ENCODE measurements around the gene HCRT.
A peak's percentile ranks its signal among the peaks of the same experiment; 100 is the strongest.
"Not testable (repeated sequence)": the region's sequence is repeated elsewhere in the genome, so short reads cannot be mapped to it uniquely, and the experiment has no call there.

The HCRT gene

DNA sequence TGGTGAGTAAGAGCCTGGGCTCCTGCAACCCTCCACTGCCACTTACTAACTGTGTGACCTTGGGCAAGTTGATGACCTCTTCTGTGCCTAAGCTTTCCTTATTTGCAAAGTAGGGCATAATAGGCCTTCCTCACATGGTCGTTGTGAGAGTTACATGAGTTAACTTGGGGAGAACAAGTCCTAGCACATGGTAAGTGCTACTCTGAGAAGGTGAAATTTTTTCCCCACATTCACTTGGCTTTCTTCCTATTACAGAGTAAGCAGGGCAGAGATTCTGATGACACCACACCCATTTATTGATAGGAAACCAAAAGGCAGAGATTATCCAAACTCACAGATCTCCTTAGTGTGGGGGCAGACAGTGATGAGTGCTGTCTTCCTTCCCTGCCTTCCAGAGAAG is 5.9 kb downstream of the HCRT start:
- no peak for DNase-seq (ENCODE audit: low spot score)

DNA sequence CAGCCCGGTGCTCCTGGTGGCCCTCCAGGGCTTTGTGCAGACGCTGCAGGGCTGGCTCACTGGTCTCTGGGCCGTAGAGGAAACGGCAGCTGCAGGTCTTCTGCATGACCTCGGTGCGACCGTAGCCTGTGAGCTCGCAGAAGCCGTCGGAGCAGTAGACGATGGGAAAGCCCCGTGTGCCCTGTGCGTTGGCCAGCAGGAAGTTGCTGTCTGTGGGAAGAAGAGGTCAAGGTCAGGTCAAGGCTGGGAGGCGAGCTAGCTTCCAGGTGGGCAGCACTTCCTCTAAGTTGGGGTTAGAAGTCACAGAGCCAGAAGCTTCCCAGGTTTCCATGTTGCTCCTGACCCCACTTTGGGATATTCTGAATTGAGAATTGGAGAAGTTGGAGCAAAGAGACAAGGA is 6.4 kb downstream of the HCRT start:
- no peak for DNase-seq (ENCODE audit: low spot score)

DNA sequence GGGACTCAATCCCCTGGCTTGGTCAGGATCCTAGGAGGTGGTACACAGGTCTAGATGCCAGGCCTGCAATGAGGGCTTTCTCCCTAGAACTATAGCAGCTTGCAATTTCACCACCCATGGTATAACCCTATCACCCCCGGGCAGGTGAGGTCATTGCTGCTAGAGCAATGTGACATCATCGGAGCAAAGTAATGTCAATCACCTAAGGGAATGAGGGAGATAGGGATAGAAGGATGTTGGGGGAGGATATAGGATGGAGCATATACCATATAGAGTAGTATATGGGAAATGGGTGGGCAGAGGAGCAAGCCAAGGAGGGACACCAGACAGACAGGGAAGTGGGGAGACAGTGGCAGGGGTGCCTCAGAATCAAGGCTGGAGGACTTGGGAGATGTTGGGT is 7.6 kb downstream of the HCRT start:
- no peak for DNase-seq (ENCODE audit: low spot score)

DNA sequence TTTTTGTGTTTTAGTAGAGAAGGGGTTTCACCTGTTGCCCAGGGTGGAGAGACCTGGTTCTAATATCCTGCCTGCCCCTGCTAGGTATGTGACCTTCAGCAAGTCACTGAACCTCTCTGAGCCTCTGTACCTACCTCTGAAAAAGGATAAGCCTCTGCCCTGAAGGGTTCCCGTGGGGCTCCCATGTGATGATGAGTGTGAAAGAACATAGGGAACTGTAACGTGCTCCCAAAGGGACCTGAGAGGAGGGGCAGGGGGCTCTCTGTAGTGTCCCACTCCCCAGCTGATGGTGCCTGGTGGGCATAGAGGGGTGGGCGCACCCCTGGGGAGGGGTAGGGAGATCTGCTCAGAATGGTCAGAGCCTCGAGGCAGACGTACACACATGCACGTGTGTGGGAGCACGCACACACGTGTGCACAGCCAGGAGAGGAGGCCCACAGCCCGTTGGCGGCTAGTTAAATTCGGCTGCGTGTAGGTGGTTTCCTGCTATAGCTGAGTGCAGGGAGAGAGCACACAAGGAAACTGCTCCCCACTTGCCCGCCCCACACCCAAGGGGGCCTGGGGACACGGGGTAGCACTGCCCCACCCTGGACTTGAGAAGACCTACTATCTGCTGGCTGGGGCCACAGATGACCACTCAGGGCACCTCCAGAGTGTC is 11.0 kb downstream of the HCRT start:
- no peak for DNase-seq (ENCODE audit: low spot score)

DNA sequence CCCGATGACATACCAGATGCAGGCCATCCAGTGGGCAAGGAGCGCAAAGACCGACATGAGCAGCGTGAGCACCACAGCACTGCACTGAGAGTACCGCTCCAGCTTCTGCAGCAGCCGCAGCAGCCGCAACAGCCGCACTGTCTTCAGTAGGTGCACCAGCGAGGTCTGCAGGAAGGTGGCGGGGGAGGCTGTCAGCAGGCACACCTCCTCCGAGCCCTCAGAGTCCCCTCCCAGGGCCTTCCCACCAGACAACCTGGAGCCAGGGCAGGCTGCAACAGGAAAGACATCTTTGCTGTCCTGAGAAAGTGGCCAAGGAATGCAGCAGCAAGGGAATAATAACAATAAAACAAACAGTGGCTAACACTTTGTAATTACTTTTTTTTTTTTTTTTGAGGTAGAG is 13.4 kb downstream of the HCRT start:
- DNase-seq (ENCODE audit: low spot score): no peak

DNA sequence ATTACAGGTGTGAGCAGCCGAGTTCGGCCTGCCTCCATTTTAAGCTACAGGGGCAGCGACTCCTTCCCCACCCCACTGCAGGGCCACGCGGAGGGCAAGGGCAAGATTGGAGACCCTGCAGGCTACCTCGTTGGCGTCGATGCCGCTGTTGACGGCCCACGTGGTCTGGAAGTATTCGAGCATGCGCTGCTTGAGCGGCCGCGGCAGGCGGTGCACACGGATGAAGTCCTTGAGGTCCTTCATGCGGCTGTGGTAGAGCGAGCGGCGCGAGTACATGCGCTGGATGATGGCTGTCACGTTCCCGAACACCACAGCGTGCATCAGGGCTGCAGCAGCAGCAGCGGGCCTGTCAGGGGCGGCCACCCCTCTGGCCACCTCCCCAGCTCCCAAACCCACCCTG is 15.9 kb downstream of the HCRT start:
- DNase-seq (ENCODE audit: low spot score): no peak

DNA sequence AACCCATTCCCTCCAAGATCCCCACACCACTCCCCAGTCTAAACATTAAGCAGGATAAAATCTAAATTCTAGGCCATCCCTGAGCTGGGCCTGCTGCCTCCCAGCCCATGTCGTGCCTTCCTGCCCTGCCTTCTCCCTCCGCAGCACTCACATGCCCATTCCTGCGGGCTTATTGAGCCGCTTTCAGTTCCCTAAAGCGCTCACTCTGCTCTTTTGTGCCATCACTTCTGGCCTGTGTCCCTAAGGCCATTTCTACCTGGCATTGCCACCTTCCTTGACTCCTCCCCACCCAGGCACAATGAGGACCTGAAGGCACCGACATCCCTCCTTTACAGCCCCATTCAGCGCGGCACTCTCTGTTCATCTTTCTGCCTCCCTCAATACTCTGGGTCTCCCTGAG is 17.4 kb downstream of the HCRT start:
- DNase-seq (ENCODE audit: low spot score): no peak

DNA sequence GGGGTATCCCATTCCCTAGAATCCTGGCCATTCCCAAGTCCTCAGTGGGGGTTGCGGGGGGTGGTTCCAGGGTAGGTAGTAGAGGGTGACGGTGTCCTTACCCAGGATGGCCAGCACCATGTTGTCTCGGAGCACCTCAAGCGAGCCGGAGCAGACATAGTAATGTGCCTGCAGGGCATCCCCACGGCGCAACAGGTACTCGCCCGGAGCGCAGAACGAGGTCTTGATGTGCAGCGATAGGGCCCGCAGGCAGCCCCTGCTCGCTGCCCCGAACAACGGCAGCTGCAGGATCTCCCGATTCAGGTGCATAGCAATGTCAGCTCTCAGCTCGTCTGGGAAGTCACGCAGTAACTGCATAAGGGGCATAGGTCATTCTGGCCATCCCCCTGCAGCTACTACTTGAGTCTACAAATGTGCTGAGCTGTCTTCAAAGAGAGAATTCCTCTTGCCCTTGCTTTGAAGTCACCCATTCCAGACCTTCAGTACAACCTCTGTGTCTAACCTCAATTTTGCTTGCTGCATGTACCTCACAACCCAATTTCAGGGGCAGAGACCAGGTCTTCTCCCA is 19.0 kb downstream of the HCRT start:
- DNase-seq (ENCODE audit: low spot score): no peak

DNA sequence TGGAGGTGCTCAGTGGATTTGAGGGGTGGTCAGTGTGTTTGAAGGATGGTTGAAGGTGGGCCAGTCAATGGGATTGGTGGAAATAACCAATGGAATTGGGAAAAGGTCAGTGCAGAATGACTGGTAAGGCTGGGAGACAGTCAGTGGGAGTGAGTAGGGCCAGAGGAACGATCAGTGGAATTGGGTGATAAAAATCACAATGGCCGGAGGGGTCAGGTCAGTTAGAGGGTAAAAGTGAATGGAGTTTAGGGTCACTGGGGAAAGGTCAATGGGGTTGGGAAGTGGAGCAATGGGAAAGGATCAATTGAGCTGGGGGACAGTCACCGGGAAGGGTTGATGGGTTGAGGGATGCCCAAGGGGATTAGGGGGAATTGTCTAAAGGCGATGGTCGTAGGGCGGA is 19.5 kb downstream of the HCRT start:
- DNase-seq (ENCODE audit: low spot score): no peak

DNA sequence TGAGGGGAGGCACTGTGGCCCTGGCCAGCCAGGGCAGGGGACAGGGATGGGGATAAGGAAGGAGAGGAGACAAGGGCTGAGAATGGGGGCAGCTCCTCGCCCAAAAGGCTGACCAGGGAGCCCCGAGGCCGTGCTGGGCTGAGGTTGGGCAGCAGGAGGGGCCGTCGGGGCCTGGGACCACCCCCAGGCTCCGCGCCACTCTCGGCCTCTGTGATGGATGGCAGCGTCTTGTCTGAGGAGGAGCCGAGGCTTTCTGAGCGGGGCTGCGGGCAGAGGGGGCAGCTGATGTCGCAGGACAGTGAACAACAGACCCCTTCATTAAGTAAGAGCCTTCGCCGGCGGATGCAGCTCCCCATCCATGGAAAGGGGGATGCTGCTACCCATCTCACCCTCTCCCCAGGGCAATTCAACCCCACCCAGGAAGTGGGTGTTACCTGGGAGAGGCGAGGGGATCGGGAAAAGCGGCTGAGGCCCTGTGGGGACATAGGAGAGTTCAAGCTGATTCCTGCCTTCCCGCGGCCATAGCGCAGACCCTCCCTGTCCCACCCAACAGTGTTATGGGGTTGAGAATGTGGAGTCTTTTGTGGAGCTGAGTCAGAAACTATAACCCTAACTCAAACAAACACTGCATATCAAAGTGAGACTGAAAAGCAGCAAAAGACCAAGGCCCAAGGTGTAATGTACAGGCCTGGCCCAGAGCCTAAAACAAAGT is 21.4 kb downstream of the HCRT start:
- no peak for DNase-seq (ENCODE audit: low spot score)

DNA sequence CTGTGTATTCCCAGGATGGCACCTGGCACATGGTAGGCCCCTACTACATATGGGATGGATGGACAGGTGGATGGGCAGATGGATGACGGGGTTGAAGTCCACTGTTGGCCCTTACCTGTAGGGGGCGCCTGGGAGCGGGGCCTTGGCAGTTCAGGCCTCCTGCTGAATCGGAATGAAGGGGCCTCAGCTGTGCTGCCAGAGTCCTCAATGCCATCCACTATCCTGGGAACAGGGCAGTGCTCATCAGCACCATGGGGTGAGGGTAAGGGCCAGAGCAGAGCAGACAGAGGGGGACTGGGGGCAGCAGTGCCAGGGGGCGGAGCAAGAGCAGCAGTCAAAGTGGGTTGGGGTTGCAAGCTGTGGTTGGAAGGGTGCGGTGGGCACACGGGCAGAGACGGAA is 22.1 kb downstream of the HCRT start:
- DNase-seq (ENCODE audit: low spot score): no peak

DNA sequence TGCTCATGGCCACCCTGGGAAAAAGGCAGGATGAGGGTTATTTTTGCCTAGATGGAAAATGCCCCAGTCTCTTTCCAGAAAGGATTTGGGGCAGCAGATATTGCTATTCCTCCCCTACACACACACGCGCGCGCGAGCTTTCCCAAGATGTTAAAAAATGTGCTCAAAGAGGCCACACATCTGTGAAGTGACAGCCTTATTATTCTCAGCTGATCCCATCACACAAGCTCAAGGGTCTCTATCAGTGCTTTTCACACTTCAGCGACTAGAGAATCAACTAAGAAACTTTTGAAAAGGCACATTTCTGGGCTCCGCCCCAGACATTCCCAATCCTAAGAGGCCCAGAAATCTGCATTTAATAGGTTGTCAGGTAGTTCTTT is 24.7 kb downstream of the HCRT start:
- DNase-seq (ENCODE audit: low spot score): no peak

DNA sequence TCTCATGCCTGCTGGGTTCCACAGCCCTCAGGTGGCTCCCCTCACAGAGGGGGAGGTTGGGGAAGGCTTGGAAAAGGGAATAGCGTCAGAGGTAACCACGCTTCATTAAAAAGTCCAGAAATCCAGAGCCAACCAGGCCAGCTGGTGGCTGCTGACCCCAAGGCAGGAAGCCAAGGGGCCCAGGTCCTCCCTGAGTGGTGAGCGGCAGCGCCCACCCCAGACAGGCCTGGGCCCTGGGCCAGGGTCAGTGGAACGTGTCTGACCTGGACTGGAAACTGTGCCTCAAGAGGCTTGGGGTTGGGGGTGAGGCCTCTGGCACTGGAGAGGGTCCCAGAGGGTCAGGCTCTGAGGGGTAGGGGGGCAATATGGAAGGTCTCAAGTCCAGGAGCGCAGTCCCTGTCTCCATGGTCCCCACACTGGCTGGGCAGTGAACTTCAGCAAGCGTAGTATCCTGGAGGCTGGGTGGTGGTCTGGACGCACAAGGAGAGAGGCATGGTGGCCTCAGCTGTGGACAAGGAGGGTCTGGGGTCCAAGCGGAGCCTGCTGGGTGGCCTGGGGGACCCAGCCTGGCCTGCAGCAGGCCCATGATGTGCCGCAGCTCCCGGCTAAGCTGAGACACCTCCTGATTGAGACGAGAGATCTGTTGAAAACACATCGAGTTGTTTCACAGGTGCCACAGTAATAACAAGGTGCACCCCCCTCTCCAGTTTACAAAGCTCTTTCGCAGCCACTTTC is 25.3 kb downstream of the HCRT start:
- DNase-seq (ENCODE audit: low spot score): no peak

DNA sequence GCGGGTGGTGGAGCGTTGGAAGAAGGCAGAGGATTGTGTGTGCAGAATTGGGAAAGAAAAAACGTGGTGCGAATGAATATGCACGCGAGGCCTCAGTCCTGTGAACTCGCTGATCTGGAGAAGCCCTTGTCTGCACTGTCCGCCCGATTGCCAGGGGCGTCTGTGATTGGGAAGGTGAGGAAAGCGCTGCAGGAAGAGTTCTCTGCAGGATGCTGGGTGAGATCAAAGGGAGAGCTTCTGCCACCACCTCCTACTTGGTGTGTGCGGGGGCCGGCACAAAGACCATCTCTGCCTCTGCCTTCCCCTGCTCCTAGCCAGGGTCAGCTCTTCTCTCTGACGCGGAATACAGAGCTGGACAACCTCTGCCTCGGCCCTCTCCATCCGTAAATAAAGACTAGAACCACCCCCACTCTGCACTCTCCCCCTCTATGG is 29.6 kb downstream of the HCRT start:
- no peak for DNase-seq (ENCODE audit: low spot score)

DNA sequence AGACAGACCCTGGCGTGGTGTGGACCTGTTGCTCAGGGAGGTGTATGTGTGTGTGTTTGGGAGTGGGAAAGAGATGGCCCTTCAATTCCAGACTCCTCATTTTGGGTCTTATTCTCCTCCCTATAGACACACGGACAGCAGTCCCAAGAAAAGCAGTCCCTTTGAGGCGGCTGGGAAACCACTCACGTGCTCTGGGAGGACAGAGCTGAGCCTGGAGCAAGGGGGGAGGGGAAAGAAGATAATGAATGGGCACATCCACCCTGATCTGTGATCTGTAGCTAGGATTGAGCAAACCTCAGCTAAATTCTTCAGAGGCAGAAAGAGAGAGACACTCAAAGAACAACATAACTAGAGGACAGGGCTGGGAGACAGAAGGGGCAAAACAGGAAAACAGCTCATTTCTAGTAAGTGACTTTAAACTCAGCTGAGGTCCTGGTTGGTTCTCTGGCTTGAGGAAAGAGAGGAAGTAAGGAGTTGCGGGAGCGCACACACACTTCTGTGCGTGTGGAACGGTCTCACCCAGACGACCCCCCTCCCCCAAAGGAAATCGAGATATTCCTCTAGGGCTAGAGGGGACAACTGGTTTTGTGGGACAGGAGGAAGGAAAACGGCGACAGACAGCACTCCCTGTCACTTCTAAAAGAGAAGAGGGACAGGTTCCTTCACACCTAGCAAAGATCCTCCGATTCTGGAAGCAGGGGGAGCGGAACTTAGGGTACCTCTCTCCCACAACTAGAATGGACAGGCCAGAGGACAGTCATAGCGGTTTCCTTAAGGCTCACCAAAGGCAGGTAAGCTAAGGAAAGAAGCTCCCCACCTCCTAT is 31.1 kb downstream of the HCRT start:
- DNase-seq (ENCODE audit: low spot score): no peak

DNA sequence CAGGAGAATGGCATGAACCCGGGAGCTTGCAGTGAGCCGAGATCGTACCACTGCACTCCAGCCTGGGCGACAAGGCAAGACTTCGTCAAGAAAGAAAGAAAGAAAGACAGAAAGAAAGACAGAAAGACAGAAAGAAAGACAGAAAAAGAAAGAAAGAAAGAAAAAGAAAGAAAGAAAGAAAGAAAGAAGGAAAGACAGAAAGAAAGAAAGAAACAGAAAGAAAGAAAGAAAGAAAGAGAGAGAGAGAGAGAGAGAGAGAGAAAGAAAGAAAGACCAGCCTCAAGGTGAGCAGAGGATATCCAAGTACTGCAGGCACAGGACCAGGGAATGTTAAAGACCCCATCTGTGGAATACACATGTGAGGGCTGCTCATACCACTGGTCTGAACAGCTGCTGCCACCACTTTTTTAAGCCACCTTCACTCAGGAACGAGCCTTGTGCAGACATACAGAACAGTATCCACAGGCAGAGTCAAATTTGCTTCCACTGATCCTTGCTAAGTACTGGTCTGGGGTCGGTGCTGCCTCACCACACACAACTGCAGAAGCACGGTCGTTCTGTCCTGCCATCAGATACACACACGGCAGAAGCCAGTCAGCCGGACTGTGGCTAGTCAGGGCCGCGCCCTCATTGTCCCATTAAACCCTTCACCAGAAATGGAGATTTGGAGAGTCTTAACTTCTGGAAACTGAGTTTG is 38.2 kb downstream of the HCRT start:
- DNase-seq (ENCODE audit: low spot score): no peak

DNA sequence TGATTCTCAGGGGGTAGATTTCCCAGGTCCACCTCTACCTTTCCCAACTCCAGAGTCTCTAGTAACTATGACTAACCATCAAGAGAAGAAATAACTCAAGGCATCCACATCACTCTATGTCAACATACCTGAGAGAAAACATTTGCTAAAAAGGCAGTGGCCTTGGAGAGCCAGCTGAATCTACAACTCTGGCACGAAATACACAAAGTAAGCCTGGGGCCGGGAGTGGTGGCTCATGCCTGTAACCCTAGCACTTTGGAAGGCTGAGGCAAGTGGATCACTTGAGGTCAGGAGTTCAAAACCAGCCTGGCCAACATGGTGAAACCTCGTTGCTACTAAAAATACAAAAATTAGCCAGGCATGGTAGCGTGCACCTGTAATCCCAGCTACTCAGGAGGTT is 42.1 kb downstream of the HCRT start:
- DNase-seq (ENCODE audit: low spot score): not testable (repeated sequence)

DNA sequence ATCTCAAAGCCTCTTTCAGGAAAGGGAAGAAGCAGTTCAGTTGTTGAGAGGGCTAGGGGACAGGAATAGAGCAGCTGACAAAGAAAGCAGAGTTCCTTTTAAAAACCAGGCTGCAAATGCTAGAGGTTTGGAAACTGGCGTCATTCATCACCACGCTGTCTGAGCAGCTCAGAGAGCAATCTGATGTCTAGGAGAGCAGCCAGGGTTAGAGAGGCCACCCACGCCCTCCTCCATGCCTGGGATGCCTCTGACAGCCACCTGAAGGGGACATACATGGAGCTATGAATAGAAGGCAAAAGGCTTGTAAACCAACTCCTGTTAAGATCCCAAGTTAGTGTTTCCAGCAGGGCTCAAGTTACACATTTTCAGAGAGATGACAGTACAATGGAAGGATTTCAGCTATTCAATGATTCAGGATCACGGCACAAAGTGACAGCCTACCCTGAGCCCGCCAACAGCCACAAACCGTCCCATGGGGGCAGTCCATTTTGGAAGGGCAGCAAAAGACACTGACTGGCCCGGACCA is 42.8 kb downstream of the HCRT start:
- peak; percentile 59 for DNase-seq (ENCODE audit: low spot score)

DNA sequence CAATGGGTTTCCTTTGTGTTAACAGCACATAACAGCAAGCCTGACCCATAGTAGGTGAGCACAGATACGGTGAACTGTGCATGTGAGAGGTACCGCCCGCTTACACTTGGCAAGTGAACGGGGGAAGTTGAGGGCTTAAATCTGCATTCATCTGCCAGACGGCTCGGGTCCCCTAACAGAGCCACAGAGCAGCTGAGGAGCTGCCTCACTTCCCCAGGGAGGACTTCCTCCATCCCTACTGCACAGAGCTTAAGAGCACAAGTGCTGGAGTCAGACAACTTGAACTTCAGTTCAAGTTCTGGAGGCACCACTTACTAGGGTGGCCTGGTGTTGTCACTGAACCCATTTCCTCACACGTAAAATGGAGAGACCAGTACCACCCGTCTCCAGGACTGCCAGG is 43.9 kb downstream of the HCRT start:
- DNase-seq (ENCODE audit: low spot score): no peak

DNA sequence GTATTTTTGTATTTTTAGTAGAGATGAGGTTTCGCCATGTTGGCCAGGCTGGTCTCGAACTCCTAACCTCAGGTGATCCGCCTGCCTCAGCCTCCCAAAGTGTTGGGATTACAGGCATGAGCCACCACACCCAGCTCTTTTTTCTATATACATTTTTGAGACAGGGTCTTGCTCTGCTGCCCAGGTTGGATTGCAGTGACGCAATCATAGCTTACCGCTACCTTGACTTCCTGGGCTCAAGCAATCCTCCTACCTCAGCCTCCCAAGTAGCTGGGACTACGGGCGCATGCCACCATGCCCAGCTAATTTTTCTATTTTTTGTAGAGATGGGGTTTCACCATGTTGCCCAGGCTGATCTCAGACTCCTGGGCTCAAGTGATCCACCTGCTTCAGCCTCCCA is 44.6 kb downstream of the HCRT start:
- not testable (repeated sequence) for DNase-seq (ENCODE audit: low spot score)
